Hepatocyte (in vitro differentiated cells): ENCODE measurements around the gene MAG. TPM values are rescaled to one million over a fixed set of nuclear protein-coding genes. Genes with fewer than 3 reads are reported as not detected.

Source experiments
- DNase-seq: peaks from one replicate; pipeline ENCODE4 v3.0.0-alpha.2; 2016; ENCODE audit warnings: low spot score
- H2AFZ ChIP-seq: fragments of 200-600 bp; sonication (generic); 2 replicates; pipeline ENCODE4 v1.6.0; 2016; ENCODE audit warnings: antibody characterized with exemption, mild to moderate bottlenecking
- H3K27ac ChIP-seq: fragments of 200-600 bp; sonication (generic); 2 replicates; pipeline ENCODE4 v1.5.1; 2016; ENCODE audit warnings: mild to moderate bottlenecking
- H3K27me3 ChIP-seq: fragments of 200-600 bp; sonication (generic); 2 replicates; pipeline ENCODE4 v1.6.1; 2016
- H3K36me3 ChIP-seq: fragments of 200-600 bp; sonication (generic); replicated peaks from 2 replicates; pipeline ENCODE4 v1.5.1; 2016; ENCODE audit warnings: low read depth; ENCODE audit not compliant: insufficient read depth
- H3K4me1 ChIP-seq: fragments of 200-600 bp; sonication (generic); 2 replicates; pipeline ENCODE4 v1.5.1; 2016; ENCODE audit warnings: mild to moderate bottlenecking, moderate library complexity; ENCODE audit not compliant: insufficient read depth
- H3K4me2 ChIP-seq: fragments of 200-600 bp; sonication (generic); 2 replicates; pipeline ENCODE4 v1.6.0; 2016
- H3K4me3 ChIP-seq: fragments of 200-600 bp; sonication (generic); 2 replicates; pipeline ENCODE4 v1.5.1; 2016; ENCODE audit warnings: mild to moderate bottlenecking
- H3K79me2 ChIP-seq: fragments of 200-600 bp; sonication (generic); 2 replicates; pipeline ENCODE4 v1.6.0; 2017; ENCODE audit warnings: mild to moderate bottlenecking
- H3K9me2 ChIP-seq: fragments of 200-600 bp; sonication (generic); replicated peaks from 2 replicates; pipeline ENCODE4 v1.6.0; 2017; ENCODE audit warnings: mild to moderate bottlenecking; ENCODE audit not compliant: insufficient read depth
- H3K9me3 ChIP-seq: fragments of 200-600 bp; sonication (generic); 2 replicates; pipeline ENCODE4 v1.5.1; 2016; ENCODE audit warnings: low read depth, mild to moderate bottlenecking
- H4K20me1 ChIP-seq: fragments of 200-600 bp; sonication (generic); 2 replicates; pipeline ENCODE4 v1.6.0; 2016; ENCODE audit warnings: mild to moderate bottlenecking; ENCODE audit not compliant: insufficient read depth, poor library complexity, severe bottlenecking
- CTCF ChIP-seq: fragments of 200-600 bp; sonication (generic); IDR thresholded peaks from 2 replicates; pipeline ENCODE4 v1.5.1; 2016; ENCODE audit warnings: antibody characterized with exemption, mild to moderate bottlenecking; ENCODE audit not compliant: poor library complexity
- EZH2 ChIP-seq: fragments of 200-600 bp; sonication (generic); IDR thresholded peaks from 2 replicates; pipeline ENCODE4 v1.6.1; 2016; ENCODE audit warnings: antibody characterized with exemption, mild to moderate bottlenecking, borderline replicate concordance
- EZH2phosphoT487 ChIP-seq: fragments of 200-600 bp; sonication (generic); IDR thresholded peaks from one replicate; pipeline ENCODE4 v1.6.1; 2018; ENCODE audit warnings: antibody characterized with exemption, mild to moderate bottlenecking, low read depth, moderate library complexity; ENCODE audit not compliant: unreplicated experiment, severe bottlenecking
- WGBS: methylation state at CpG from one replicate; pipeline ENCODE4 v1.1.6; 2016; ENCODE audit warnings: low lambda C conversion rate; ENCODE audit errors: missing lambda C conversion rate; 5-methylcytosine and 5-hydroxymethylcytosine counted together
- polyA plus RNA-seq: library from polyadenylated mRNA; unstranded; fragments of >200 nt; fragmentation: Nextera tagmentation; extraction: Ambion mirVana; gene quantifications from 2 replicates; pipeline ENCODE4 v1.2.1, GENCODE V29; 2016
- total RNA-seq: library from RNA; depleted of rRNA; stranded (reverse); fragments of >200 nt; gene quantifications from 2 replicates; pipeline ENCODE4 v1.2.3, GENCODE V29; 2014

Gene MAG
- total and polyA plus RNA-seq, 2 experiments from 2014 or later, result 0.47 TPM; not detected in 1

GRCh38 chr19:35301961-35302360, 10.0 kb downstream of the MAG start:
- Histone ChIP-seq H3K4me3 (no peak overlapping the region), H3K4me1 (no peaks in the 10 kb centered on the region)
- TF ChIP-seq EZH2 (no peak), CTCF (no peak)

GRCh38 chr19:35302446-35302845, 10.5 kb downstream of the MAG start:
- no peak overlapping the region for H3K27ac ChIP-seq
- TF ChIP-seq CTCF, result no peak
- no peak for TF ChIP-seq EZH2
- no peaks in the 10 kb centered on the region for H4K20me1 ChIP-seq
- H3K27me3 ChIP-seq, result no peaks in the 10 kb centered on the region
- H3K79me2 ChIP-seq, result no peaks in the 10 kb centered on the region
- H3K9me2 ChIP-seq, result no peaks in the 10 kb centered on the region
- no peak overlapping the region for H3K4me3 ChIP-seq
- WGBS, result 95% methylated on average over 16 of the region's 16 CpGs
- H3K4me1 ChIP-seq, result peaks cover under 1% of the 10 kb centered on the region
- no peaks in the 10 kb centered on the region for H3K9me3 ChIP-seq
- no peaks in the 10 kb centered on the region for H3K36me3 ChIP-seq
- no peak overlapping the region for H2AFZ ChIP-seq
- H3K4me2 ChIP-seq, result no peak overlapping the region
- no peak for DNase-seq

More at GRCh38 chr19:35301961-35302360, 10.0 kb downstream of the MAG start:
- Histone ChIP-seq H2AFZ (no peak overlapping the region), H3K9me3 (no peaks in the 10 kb centered on the region), H3K4me2 (no peak overlapping the region), H4K20me1 (no peaks in the 10 kb centered on the region), H3K79me2 (no peaks in the 10 kb centered on the region), H3K9me2 (no peaks in the 10 kb centered on the region), H3K36me3 (no peaks in the 10 kb centered on the region), H3K27ac (no peak overlapping the region), H3K27me3 (no peaks in the 10 kb centered on the region)
- no peak for DNase-seq
- WGBS, result 95% methylated on average over 2 of the region's 2 CpGs

- WGBS, result 87% methylated on average over 6 of the region's 6 CpGs
- Histone ChIP-seq H3K9me2 (no peaks in the 10 kb centered on the region), H3K27ac (no peak overlapping the region), H3K4me1 (peaks cover 8% of the 10 kb centered on the region), H3K4me3 (no peak overlapping the region), H3K27me3 (no peaks in the 10 kb centered on the region), H2AFZ (no peak overlapping the region), H3K9me3 (no peaks in the 10 kb centered on the region), H3K79me2 (no peaks in the 10 kb centered on the region), H3K4me2 (no peak overlapping the region), H3K36me3 (no peaks in the 10 kb centered on the region), H4K20me1 (no peaks in the 10 kb centered on the region)
- TF ChIP-seq CTCF (no peak), EZH2 (no peak), EZH2phosphoT487 (no peak)
- no peak for DNase-seq
Observed at GRCh38 chr19:35303357-35303915, 11.5 kb downstream of the MAG start.

- Histone ChIP-seq H3K27me3 (no peaks in the 10 kb centered on the region), H3K4me2 (no peak overlapping the region), H3K9me3 (no peaks in the 10 kb centered on the region), H4K20me1 (no peaks in the 10 kb centered on the region), H2AFZ (no peak overlapping the region), H3K27ac (no peak overlapping the region), H3K4me1 (peaks cover 10% of the 10 kb centered on the region), H3K79me2 (no peaks in the 10 kb centered on the region), H3K4me3 (no peak overlapping the region), H3K9me2 (no peaks in the 10 kb centered on the region), H3K36me3 (no peaks in the 10 kb centered on the region)
- no peak for DNase-seq
- TF ChIP-seq EZH2 (no peak), CTCF (no peak)
- WGBS, result 86% methylated on average over 11 of the region's 11 CpGs
Observed at GRCh38 chr19:35304036-35304435, 12.1 kb downstream of the MAG start.
